Skeletal muscle satellite cell (primary cell): ENCODE data around the gene HOXD13.

Source experiments
- H3K27me3 ChIP-seq: 2 replicates; pipeline ENCODE4 v1.7.0; 2013; ENCODE audit warnings: low read length; ENCODE audit not compliant: control insufficient read depth, insufficient read depth
- H3K36me3 ChIP-seq: 2 replicates; pipeline ENCODE4 v1.7.0; 2013; ENCODE audit warnings: mild to moderate bottlenecking, control low read depth, low read length; ENCODE audit not compliant: insufficient read depth
- H3K4me1 ChIP-seq: 2 replicates; pipeline ENCODE4 v1.7.0; 2013; ENCODE audit warnings: low read length; ENCODE audit not compliant: control insufficient read depth, insufficient read depth
- H3K4me2 ChIP-seq: 2 replicates; pipeline ENCODE4 v1.7.0; 2013; ENCODE audit warnings: mild to moderate bottlenecking, low read length
- H3K4me3 ChIP-seq: 2 replicates; pipeline ENCODE4 v1.7.0; 2013; ENCODE audit warnings: low read length
- H3K9ac ChIP-seq: 2 replicates; pipeline ENCODE4 v1.7.0; 2013; ENCODE audit warnings: mild to moderate bottlenecking, low read depth, low read length, moderate library complexity
- H3K9me3 ChIP-seq: replicated peaks from 2 replicates; pipeline ENCODE4 v1.7.0; 2013; ENCODE audit warnings: mild to moderate bottlenecking, control low read depth, low read length

HOXD13 gene

DNA sequence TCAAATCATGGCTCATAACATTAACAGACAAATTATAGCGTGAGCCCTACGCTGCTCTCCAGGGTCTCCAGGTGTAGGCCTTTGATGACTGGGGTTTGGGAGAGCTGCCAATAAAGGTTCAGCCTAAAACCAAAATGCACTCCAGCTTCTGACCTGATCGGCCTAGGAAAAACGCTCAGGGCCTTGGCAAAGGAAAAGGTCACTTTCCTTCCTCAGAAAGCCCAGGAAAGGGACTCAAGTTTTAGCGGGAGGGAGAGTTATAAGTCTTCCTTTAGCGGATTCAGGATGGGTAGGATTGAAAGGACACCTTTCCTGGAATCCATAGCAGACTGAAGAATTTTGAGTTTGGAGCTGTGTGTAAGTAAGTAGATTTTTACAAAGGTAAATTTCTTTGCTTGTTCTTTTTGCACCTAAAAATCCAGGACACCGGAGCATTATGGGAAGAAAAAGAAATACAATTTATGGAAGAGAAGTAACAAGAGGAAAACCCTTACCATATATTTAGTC is 17.5 kb upstream of the HOXD13 start:
- Histone ChIP-seq H3K4me2 (no peak overlapping the region), H3K36me3 (no peaks in the 10 kb centered on the region), H3K4me3 (no peak overlapping the region), H3K4me1 (peaks cover 7% of the 10 kb centered on the region), H3K9me3 (no peaks in the 10 kb centered on the region), H3K9ac (no peak overlapping the region), H3K27me3 (peaks cover 99% of the 10 kb centered on the region)

DNA sequence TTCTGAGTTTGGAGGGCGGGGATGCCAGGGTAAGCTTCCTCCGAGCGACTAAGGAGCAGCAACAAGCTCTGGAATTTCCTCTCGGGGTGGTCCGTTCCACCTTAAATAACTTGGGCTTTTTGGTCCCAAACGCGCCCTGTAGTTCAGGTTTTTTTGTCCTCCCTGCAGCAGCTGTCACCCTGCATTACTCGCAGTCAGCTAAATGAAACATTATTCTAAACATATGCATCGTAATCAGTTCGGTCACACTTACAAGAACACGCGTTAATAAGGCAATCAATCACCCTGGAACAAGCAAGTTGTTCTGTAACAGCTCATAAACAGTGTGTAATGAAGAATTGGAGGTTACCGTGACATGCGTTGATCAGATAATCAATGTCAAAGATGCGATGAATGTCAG is 17.0 kb upstream of the HOXD13 start:
- Histone ChIP-seq H3K36me3 (no peaks in the 10 kb centered on the region), H3K4me2 (no peak overlapping the region), H3K9me3 (no peaks in the 10 kb centered on the region), H3K27me3 (peaks cover 96% of the 10 kb centered on the region), H3K4me1 (peaks cover 10% of the 10 kb centered on the region), H3K4me3 (no peak overlapping the region), H3K9ac (no peak overlapping the region)

DNA sequence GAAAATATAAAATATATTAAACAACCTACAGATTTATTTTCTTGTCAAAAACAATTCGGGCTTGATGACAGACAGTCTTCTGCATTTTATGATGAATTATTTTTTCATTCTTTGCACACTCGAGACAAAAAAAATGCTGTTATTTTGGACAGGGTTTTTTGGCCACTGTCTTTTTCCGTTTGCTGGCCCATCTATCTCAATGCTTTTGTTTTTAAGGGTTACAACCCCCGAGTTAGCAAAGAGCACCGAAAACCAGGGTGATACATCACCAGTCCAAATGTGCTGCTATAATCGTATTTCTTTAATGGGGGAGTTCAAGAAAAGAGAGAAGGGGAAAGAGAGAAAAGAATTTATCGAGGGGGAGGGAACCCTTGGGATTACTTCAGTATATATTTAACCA is 16.5 kb upstream of the HOXD13 start:
- Histone ChIP-seq H3K27me3 (peaks cover 96% of the 10 kb centered on the region), H3K4me1 (peaks cover 13% of the 10 kb centered on the region), H3K9me3 (peaks cover 3% of the 10 kb centered on the region), H3K36me3 (no peaks in the 10 kb centered on the region), H3K4me3 (no peak overlapping the region), H3K9ac (no peak overlapping the region), H3K4me2 (no peak overlapping the region)

DNA sequence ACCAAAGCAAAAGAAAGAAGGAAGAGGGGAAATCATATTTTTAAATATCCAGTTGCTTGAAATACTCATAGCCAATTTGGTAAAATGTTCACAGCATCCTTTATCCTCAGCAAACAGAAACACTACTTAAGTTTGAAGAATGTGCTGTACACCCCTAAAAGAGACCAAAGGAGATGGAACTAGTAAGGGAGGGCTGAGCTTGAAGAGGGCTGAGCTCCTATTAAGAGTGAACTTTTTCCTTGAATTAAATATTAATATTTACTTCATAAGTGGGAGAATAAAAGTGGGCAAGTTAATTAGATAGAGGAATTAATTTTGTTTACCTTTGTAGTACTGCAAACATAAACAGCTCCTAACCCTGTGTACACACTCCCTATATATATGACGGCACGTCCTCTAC is 15.7 kb upstream of the HOXD13 start:
- H3K4me3 ChIP-seq = no peak overlapping the region
- H3K36me3 ChIP-seq = no peaks in the 10 kb centered on the region
- peaks cover 96% of the 10 kb centered on the region for H3K27me3 ChIP-seq
- peaks cover 7% of the 10 kb centered on the region for H3K9me3 ChIP-seq
- peaks cover 13% of the 10 kb centered on the region for H3K4me1 ChIP-seq
- H3K9ac ChIP-seq = no peak overlapping the region
- H3K4me2 ChIP-seq = no peak overlapping the region

DNA sequence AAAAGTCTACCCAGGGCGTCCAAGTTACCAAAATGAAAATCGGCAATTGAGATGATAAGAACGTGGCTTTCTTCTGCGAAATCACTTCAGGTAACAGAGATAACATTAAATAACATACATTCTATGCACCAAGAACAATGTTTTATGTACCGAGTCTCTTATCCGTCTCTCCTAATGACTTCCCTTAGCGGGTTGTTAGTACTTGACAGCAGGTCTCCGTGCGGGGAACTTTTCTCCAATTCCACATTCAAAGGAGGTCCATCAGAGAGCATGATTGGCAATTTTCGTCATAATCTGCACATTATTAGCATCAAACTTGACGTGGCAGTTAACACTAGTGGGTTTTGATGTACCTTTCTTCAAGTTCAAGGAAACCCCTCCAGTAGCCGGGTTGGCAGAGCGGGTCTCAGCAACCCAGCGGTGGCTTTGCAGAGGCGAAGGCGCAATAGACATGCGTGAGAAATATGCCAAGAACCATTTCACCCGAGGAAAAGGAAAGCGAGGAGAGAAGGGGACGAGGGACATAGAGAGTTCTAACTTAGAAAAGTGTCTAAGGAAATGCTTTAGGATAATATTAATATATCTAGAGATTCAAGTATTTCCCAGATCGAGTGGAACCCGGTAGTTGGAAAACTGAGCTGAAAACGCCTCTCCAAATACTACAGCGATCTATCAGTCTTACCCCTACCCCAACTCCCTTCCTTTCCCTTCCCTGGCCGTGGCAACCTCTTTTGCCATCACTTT is 13.8 kb upstream of the HOXD13 start:
- peaks cover 97% of the 10 kb centered on the region for H3K27me3 ChIP-seq
- H3K4me2 ChIP-seq = peak overlapping the region; percentile 66
- H3K9me3 ChIP-seq = peaks cover 7% of the 10 kb centered on the region
- H3K4me1 ChIP-seq = peaks cover 13% of the 10 kb centered on the region
- H3K36me3 ChIP-seq = no peaks in the 10 kb centered on the region
- no peak overlapping the region for H3K9ac ChIP-seq
- no peak overlapping the region for H3K4me3 ChIP-seq

- Histone ChIP-seq H3K4me2 (peak overlapping the region; percentile 66), H3K27me3 (peaks cover 97% of the 10 kb centered on the region), H3K36me3 (no peaks in the 10 kb centered on the region), H3K9me3 (peaks cover 7% of the 10 kb centered on the region), H3K9ac (no peak overlapping the region), H3K4me1 (peaks cover 13% of the 10 kb centered on the region), H3K4me3 (no peak overlapping the region)
These were observed 13.2 kb upstream of the HOXD13 start for GRCh38 chr2:176079285-176079830.

DNA sequence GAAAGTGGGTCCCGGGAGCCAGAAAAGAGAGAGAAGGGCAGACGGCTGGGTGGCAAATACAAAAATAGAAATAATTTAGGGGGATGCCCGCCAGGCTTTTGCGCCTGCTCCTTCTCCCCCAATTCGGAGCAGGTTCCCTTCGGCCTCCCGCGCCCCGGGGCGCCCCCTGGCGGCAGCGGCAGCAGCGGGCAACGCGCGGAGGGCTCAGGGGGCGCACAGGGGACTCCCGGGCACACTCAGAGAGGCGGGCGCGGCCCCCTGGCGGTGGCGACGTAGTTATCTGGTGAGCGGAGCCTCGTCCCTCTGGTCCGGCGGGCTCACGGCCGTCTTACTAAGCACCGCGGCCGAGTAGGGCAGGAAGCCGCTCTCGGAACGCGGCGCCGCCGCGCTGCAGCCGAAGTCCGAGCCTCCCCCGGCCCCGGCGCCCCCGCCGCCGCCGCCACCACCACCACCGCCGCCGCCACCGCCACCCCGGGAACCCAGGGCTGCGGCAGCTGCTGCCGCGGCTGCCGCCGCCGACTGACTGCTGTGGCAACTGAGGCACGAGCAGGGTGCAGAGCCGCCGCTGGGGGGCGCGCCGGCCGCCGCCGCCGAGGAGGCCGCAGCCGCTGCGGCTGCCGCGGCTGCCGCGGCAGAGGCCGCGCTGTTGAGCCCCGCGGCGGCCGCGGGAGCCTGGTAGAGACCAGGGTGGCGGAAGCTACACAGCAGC is 12.5 kb upstream of the HOXD13 start:
- no peak overlapping the region for H3K9ac ChIP-seq
- no peaks in the 10 kb centered on the region for H3K36me3 ChIP-seq
- peaks cover 7% of the 10 kb centered on the region for H3K9me3 ChIP-seq
- peak overlapping the region; percentile 81 for H3K4me2 ChIP-seq
- H3K27me3 ChIP-seq = peaks cover 97% of the 10 kb centered on the region
- H3K4me3 ChIP-seq = peak overlapping the region; percentile 59
- H3K4me1 ChIP-seq = peaks cover 13% of the 10 kb centered on the region

GRCh38 chr2:176080540-176081375 is 11.8 kb upstream of the HOXD13 start:
- Histone ChIP-seq H3K9ac (no peak overlapping the region), H3K4me2 (peak overlapping the region; percentile 81), H3K9me3 (peaks cover 7% of the 10 kb centered on the region), H3K27me3 (peaks cover 97% of the 10 kb centered on the region), H3K36me3 (no peaks in the 10 kb centered on the region), H3K4me1 (peaks cover 14% of the 10 kb centered on the region), H3K4me3 (peak overlapping the region; percentile 59)

GRCh38 chr2:176081376-176081836 is 11.1 kb upstream of the HOXD13 start:
- Histone ChIP-seq H3K4me3 (no peak overlapping the region), H3K9me3 (peaks cover 7% of the 10 kb centered on the region), H3K4me2 (no peak overlapping the region), H3K27me3 (peaks cover 97% of the 10 kb centered on the region), H3K9ac (no peak overlapping the region), H3K4me1 (peaks cover 18% of the 10 kb centered on the region), H3K36me3 (no peaks in the 10 kb centered on the region)

DNA sequence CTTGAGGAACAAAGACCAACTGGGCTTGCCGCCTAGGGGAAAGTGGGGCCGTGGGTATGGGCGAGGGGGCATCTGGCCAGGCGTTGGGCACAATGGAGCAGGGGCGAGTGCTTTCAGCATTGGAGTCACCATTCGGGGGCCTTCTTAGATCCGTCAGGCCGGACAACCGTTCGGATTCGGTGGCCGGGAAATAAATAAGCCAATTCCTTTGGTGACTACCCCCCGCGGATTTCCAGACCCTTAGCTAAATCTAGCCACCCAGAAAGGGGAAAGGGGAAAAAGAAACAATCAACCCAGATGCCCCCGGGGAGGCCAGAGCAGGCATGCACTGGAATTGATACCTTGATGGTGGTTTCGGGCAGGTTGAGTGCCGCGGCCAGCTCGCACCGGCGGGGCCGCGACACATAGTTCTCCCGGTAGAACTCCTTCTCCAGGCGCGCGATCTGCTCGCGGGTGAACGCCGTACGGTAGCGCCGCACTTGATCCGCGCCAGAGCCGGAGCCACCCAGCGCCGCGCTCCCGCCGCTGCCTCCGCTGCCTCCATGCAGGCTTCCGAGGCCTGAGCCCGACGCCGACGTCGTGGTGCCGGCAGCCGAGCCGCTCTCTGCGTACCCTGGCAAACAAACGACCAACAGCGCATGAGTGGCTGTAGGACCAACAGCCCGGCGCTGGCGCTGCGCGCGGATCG is 10.5 kb upstream of the HOXD13 start:
- H3K9me3 ChIP-seq = peaks cover 7% of the 10 kb centered on the region
- peaks cover 97% of the 10 kb centered on the region for H3K27me3 ChIP-seq
- H3K36me3 ChIP-seq = no peaks in the 10 kb centered on the region
- no peak overlapping the region for H3K4me2 ChIP-seq
- H3K4me1 ChIP-seq = peaks cover 18% of the 10 kb centered on the region
- H3K9ac ChIP-seq = no peak overlapping the region
- no peak overlapping the region for H3K4me3 ChIP-seq

DNA sequence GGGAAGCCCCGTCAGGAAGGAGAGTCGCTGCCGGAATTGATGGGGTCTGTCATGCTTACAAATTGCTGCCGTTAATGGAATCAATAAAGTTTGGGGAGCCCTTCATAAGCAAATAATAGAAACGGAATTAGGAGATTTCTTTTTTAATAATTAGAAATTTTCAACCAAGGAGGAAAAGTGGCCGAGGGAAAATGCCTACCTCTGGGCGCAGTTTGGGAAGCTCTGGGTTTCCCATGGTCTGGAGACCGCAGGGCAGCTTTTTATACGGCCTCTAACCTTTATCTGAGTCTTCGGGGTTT is 10.0 kb upstream of the HOXD13 start:
- no peak overlapping the region for H3K4me3 ChIP-seq

More for the DNA sequence above, 10.0 kb upstream of the HOXD13 start:
- Histone ChIP-seq H3K27me3 (peaks cover 96% of the 10 kb centered on the region), H3K36me3 (no peaks in the 10 kb centered on the region), H3K4me1 (peaks cover 18% of the 10 kb centered on the region), H3K4me2 (no peak overlapping the region), H3K9me3 (peaks cover 7% of the 10 kb centered on the region), H3K9ac (no peak overlapping the region)
